Aorta (tissue), 5 donors: ENCODE measurements around the gene SPIN3. TPM values are rescaled to one million over a fixed set of nuclear protein-coding genes. Genes with fewer than 3 reads are reported as not detected.
"Not testable (repeated sequence)": the region's sequence is repeated elsewhere in the genome, so short reads cannot be mapped to it uniquely, and the experiment has no call there.

Experiments
- ATAC-seq: fragments of 200-7000 bp; cut with Tn5 transposase; one replicate; pipeline ENCODE4 v1.9.1; 2022; ENCODE audit warnings: moderate library complexity; ENCODE audit not compliant: low FRiP score
- DNase-seq, 2 donors: peaks; one replicate each; pipeline ENCODE4 v3.0.0-alpha.2; 2020
- H3K27ac ChIP-seq, 2 donors: one replicate each; pipeline ENCODE4 v1.5.1; 2013; ENCODE audit warnings: low read length in 2 of 2, mild to moderate bottlenecking in 2 of 2, moderate library complexity in 2 of 2, control low read depth in 1 of 2, inconsistent platforms in 1 of 2, low read depth in 1 of 2
- H3K27me3 ChIP-seq, 2 donors: one replicate each; pipeline ENCODE4 v1.6.1; 2013; ENCODE audit warnings: control low read depth in 1 of 2, low read length in 1 of 2, mild to moderate bottlenecking in 1 of 2, moderate library complexity in 1 of 2; ENCODE audit not compliant: insufficient read depth in 2 of 2, control insufficient read depth in 1 of 2
- H3K36me3 ChIP-seq, 2 donors: one replicate each; pipeline ENCODE4 v1.6.1; 2013; ENCODE audit warnings: control low read depth in 1 of 2, low read length in 1 of 2, mild to moderate bottlenecking in 1 of 2; ENCODE audit not compliant: insufficient read depth in 2 of 2, control insufficient read depth in 1 of 2
- H3K4me1 ChIP-seq, 2 donors: one replicate each; pipeline ENCODE4 v1.6.1; 2013; ENCODE audit warnings: low read length in 2 of 2, control low read depth in 1 of 2, mild to moderate bottlenecking in 1 of 2, moderate library complexity in 1 of 2; ENCODE audit not compliant: insufficient read depth in 2 of 2, control insufficient read depth in 1 of 2
- H3K4me3 ChIP-seq, 2 donors: one replicate each; pipeline ENCODE4 v1.5.1; 2013; ENCODE audit warnings: low read length in 2 of 2, control low read depth in 1 of 2, mild to moderate bottlenecking in 1 of 2
- H3K9me3 ChIP-seq: one replicate; pipeline ENCODE4 v1.6.1; 2013; ENCODE audit warnings: mild to moderate bottlenecking, low read length; ENCODE audit not compliant: control insufficient read depth
- WGBS, 2 donors: extraction: QIAGEN DNeasy Blood & Tissue Kit; methylation state at CpG; one replicate each; pipeline ENCODE4 v1.1.7; 2013; 5-methylcytosine and 5-hydroxymethylcytosine counted together
- intact Hi-C, 2 donors: fragments of 100-400 bp; cut with DNase I; formaldehyde crosslinking; loops; one replicate each; pipeline versions ENCODE4 v1.14.2 to v1.15.0; 2022
- long read RNA-seq, 2 donors: library from polyadenylated mRNA; unstranded; transcript quantifications; one replicate each; pipeline ENCODE4 v2.0.0, GENCODE V29; 2020 to 2021
- polyA plus RNA-seq, 2 donors: library from polyadenylated mRNA; stranded (reverse); fragments of 200-250 nt; gene quantifications; one replicate each; pipeline ENCODE4 v1.2.3, GENCODE V29; 2013
- total RNA-seq, 2 donors: library from RNA; stranded (reverse); fragmentation: NEBNext Ultra II Directional; extraction: Animal tissue kit (Norgen Biotek cat#: 25700); gene quantifications; one replicate each; pipeline ENCODE4 v1.2.1, GENCODE V29; 2021
- donor health status: healthy with polysubstance abuse.
- donor health status: Bipolar disorder and iron deficiency.
- donor health status: DM: no; HTN: no; CAD: no.
- donor health status: DM: no; HTN: no; CAD: no.
- donor health status: DM: yes; HTN: yes; CAD: no.

SPIN3 gene
- total RNA-seq (10 to 100 TPM in 1 of 2 donors, 1 to 10 TPM in 1; 7.4 to 18.3 TPM), polyA plus RNA-seq (10 to 100 TPM in 1 of 2 donors, 1 to 10 TPM in 1; 9.5 to 10.5 TPM)
- long read RNA-seq, donor 1, full-length matches to known transcripts: 3 of 3 reads
- long read RNA-seq, donor 1, partial matches to known transcripts: 0 of 3 reads
- long read RNA-seq, donor 1, other reads (novel, unspliced or antisense): 0 of 3 reads
- long read RNA-seq, donor 2, full-length matches to known transcripts: 4 of 5 reads
- long read RNA-seq, donor 2, partial matches to known transcripts: 0 of 5 reads
- long read RNA-seq, donor 2, other reads (novel, unspliced or antisense): 1 of 5 reads

GRCh38 chrX:56995271-56995994 is at the start of gene SPIN3:
TSS of gene SPIN3 (minus strand) at chrX:56995541. CDS start at chrX:56994947, 594 bp downstream.
- DNase-seq: peak; percentile 85 to 91
- Histone ChIP-seq H3K27me3 (no peaks in the 10 kb centered on the region), H3K27ac (peak within 1 kb of the TSS in 1 of 2 donors; percentile 16), H3K4me3 (peak within 1 kb of the TSS; percentile 38 to 69), H3K4me1 (no peaks in the 10 kb centered on the region), H3K9me3 (no peaks in the 10 kb centered on the region), H3K36me3 (no peaks in the 10 kb centered on the region)
- ATAC-seq: peak; percentile 92
- intact Hi-C loops: loop anchor here in 1 of 2 donors (10.0 kb wide), 1 partner anchor 431 kb away; the partner anchor contains the start of gene UBQLN2
- WGBS, 2 donors: 1 to 17% methylated on average over 38 to 39 of the region's 39 CpGs

GRCh38 chrX:57044245-57044644 is 48.9 kb upstream of the SPIN3 start:
- H3K27ac ChIP-seq: no peak overlapping the region
- no peaks in the 10 kb centered on the region for H3K9me3 ChIP-seq
- intact Hi-C loops: no loop called here
- 61 to 78% methylated on average over 3 of the region's 3 CpGs for WGBS, 2 donors
- H3K27me3 ChIP-seq: peaks cover 0 to 5% of the 10 kb centered on the region in 2 donors
- DNase-seq (no peak), ATAC-seq (no peak)
- H3K36me3 ChIP-seq: no peaks in the 10 kb centered on the region
- H3K4me1 ChIP-seq: no peaks in the 10 kb centered on the region
- H3K4me3 ChIP-seq: no peak overlapping the region

- DNase-seq, H3K27me3 ChIP-seq, H3K36me3 ChIP-seq, H3K27ac ChIP-seq, intact Hi-C loops, ATAC-seq, H3K9me3 ChIP-seq, H3K4me3 ChIP-seq, H3K4me1 ChIP-seq: not testable (repeated sequence)
- 74 to 81% methylated on average over 7 of the region's 7 CpGs for WGBS, 2 donors
These were observed 41.9 kb upstream of the SPIN3 start for GRCh38 chrX:57037265-57037664.

GRCh38 chrX:56994375-56995270 is 718 bp downstream of the SPIN3 start:
- no peak for ATAC-seq
- intact Hi-C loops: loop anchor here in 1 of 2 donors (10.0 kb wide), 1 partner anchor 430 kb away; the partner anchor contains the start of gene UBQLN2
- H3K9me3 ChIP-seq: no peaks in the 10 kb centered on the region

GRCh38 chrX:56987741-56988140 is 7.6 kb downstream of the SPIN3 start:
- H3K4me3 ChIP-seq: no peak overlapping the region
- DNase-seq: no peak
- no peak for ATAC-seq
- no peaks in the 10 kb centered on the region for H3K4me1 ChIP-seq
- H3K9me3 ChIP-seq: no peaks in the 10 kb centered on the region
- H3K27me3 ChIP-seq: no peaks in the 10 kb centered on the region
- intact Hi-C loops: no loop called here
- H3K27ac ChIP-seq: no peak overlapping the region
- H3K36me3 ChIP-seq: no peaks in the 10 kb centered on the region
- 88 to 97% methylated on average over 1 of the region's 1 CpG for WGBS, 2 donors

More at GRCh38 chrX:56994375-56995270, 718 bp downstream of the SPIN3 start:
- Histone ChIP-seq H3K27ac (peak overlapping the region in 1 of 2 donors; percentile 16), H3K36me3 (no peaks in the 10 kb centered on the region), H3K4me3 (peak overlapping the region; percentile 7 to 69), H3K27me3 (no peaks in the 10 kb centered on the region), H3K4me1 (no peaks in the 10 kb centered on the region)
- DNase-seq: no peak
- 7 to 38% methylated on average over 26 of the region's 26 CpGs for WGBS, 2 donors

GRCh38 chrX:56986138-56986537 is 9.2 kb downstream of the SPIN3 start:
- Histone ChIP-seq H3K4me1 (no peaks in the 10 kb centered on the region), H3K27me3 (no peaks in the 10 kb centered on the region), H3K27ac (no peak overlapping the region), H3K36me3 (peaks cover 0 to 2% of the 10 kb centered on the region in 2 donors), H3K9me3 (no peaks in the 10 kb centered on the region), H3K4me3 (no peak overlapping the region)
- intact Hi-C loops: no loop called here
- 76 to 92% methylated on average over 1 of the region's 1 CpG for WGBS, 2 donors
- ATAC-seq (no peak), DNase-seq (no peak)

- peak; percentile 81 for ATAC-seq
- 43 to 59% methylated on average over 1 of the region's 1 CpG for WGBS, 2 donors
- no peaks in the 10 kb centered on the region for H3K9me3 ChIP-seq
- H3K4me1 ChIP-seq: no peaks in the 10 kb centered on the region
- H3K27me3 ChIP-seq: no peaks in the 10 kb centered on the region
- H3K27ac ChIP-seq: no peak overlapping the region
- peaks cover 2 to 5% of the 10 kb centered on the region in 2 donors for H3K36me3 ChIP-seq
- H3K4me3 ChIP-seq: no peak overlapping the region
- DNase-seq: no peak
- intact Hi-C loops: no loop called here
These were observed 17.2 kb downstream of the SPIN3 start for GRCh38 chrX:56978172-56978571.

GRCh38 chrX:56975611-56976010 is 19.7 kb downstream of the SPIN3 start:
- DNase-seq: no peak
- H3K27ac ChIP-seq: no peak overlapping the region
- H3K36me3 ChIP-seq: peaks cover 0 to 5% of the 10 kb centered on the region in 2 donors
- ATAC-seq: no peak
- intact Hi-C loops: no loop called here
- no peaks in the 10 kb centered on the region for H3K27me3 ChIP-seq
- H3K4me3 ChIP-seq: no peak overlapping the region
- H3K4me1 ChIP-seq: no peaks in the 10 kb centered on the region
- H3K9me3 ChIP-seq: no peaks in the 10 kb centered on the region
- WGBS, 2 donors: 8 to 14% methylated on average over 2 of the region's 2 CpGs
